Transverse colon (tissue), 4 donors: Measurements from ENCODE around the gene NFYC.

ENCODE experiments used
- CTCF ChIP-seq, 5 experiments: fragments of 200-600 bp in 3 of 5; fragments of 450-650 bp in 2 of 5; sonication (generic) in 3 of 5; IDR thresholded peaks; 1 replicate in 2 of 5; 2 replicates in 3 of 5; pipeline ENCODE4 v1.5.1; 2016 to 2017; ENCODE audit warnings: antibody characterized with exemption in 5 of 5, inconsistent platforms in 3 of 5, mild to moderate bottlenecking in 2 of 5, moderate library complexity in 1 of 5
- POLR2A ChIP-seq: fragments of 450-650 bp; IDR thresholded peaks from one replicate; pipeline ENCODE4 v1.6.1; 2016; ENCODE audit warnings: antibody characterized with exemption, mild to moderate bottlenecking, moderate library complexity
- POLR2AphosphoS5 ChIP-seq, 3 donors: sonication (generic); formaldehyde crosslinking; IDR thresholded peaks; one replicate each; pipeline ENCODE4 v1.6.1; 2016; ENCODE audit warnings: antibody characterized with exemption in 3 of 3

DNA sequence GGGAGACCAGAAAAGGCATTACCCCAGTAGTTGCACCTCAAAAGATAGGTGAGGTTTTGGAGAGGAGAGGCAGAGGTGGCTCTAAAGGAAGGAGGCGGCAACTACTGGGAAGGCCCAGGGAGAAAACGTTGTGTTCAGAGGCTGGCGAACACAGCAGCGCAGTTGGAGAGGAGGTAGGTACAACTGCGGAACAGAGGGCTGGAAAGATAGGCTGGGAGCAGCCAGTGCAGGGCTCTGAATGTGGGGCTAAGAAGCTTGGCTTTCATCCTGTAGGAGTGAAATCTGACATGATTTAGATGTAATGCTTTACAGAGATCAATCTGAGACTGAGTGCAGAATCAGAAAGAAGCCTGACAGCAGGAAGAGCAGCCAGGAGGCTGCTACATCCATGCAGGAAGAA, 39.0 kb upstream of the NFYC start:
- TF ChIP-seq CTCF (IDR thresholded peaks at IDR 0.05) (no peak), POLR2A (no peak), POLR2AphosphoS5 (IDR thresholded peaks at IDR 0.05) (no peak)
